ENCODE data around the gene FOXO1.

Gene FOXO1

GRCh38 chr13:40639221-40639681, 27.2 kb downstream of the FOXO1 start:
- DNase-seq (ENCODE audit: low read depth in 2 of 2): no peak

GRCh38 chr13:40637643-40638042, 28.8 kb downstream of the FOXO1 start:
- DNase-seq (ENCODE audit: low read depth in 2 of 2): no peak

GRCh38 chr13:40635315-40635995, 31.0 kb downstream of the FOXO1 start:
- DNase-seq (ENCODE audit: low read depth in 2 of 2): no peak

GRCh38 chr13:40632915-40633314, 33.5 kb downstream of the FOXO1 start:
- DNase-seq (ENCODE audit: low read depth in 2 of 2): no peak

- no peak for DNase-seq (ENCODE audit: low read depth in 2 of 2)
Measured at GRCh38 chr13:40631605-40632004, 34.8 kb downstream of the FOXO1 start.

GRCh38 chr13:40629678-40630384, 36.6 kb downstream of the FOXO1 start:
- no peak for DNase-seq (ENCODE audit: low read depth in 2 of 2)

- no peak for DNase-seq (ENCODE audit: low read depth in 2 of 2)
Measured at GRCh38 chr13:40626977-40627376, 39.5 kb downstream of the FOXO1 start.

GRCh38 chr13:40626561-40626960, 39.9 kb downstream of the FOXO1 start:
- no peak for DNase-seq (ENCODE audit: low read depth in 2 of 2)

- DNase-seq (ENCODE audit: low read depth in 2 of 2): no peak
Measured at GRCh38 chr13:40624986-40625385, 41.5 kb downstream of the FOXO1 start.

GRCh38 chr13:40624383-40624782, 42.1 kb downstream of the FOXO1 start:
- DNase-seq (ENCODE audit: low read depth in 2 of 2): peak in 1 of 2 donors; percentile 30

- no peak for DNase-seq (ENCODE audit: low read depth in 2 of 2)
Measured at GRCh38 chr13:40622761-40623160, 43.7 kb downstream of the FOXO1 start.

- DNase-seq (ENCODE audit: low read depth in 2 of 2): no peak
Measured at GRCh38 chr13:40622246-40622645, 44.2 kb downstream of the FOXO1 start.

- no peak for DNase-seq (ENCODE audit: low read depth in 2 of 2)
Measured at GRCh38 chr13:40619479-40619814, 47.0 kb downstream of the FOXO1 start.

- DNase-seq (ENCODE audit: low read depth in 2 of 2): no peak
Measured at GRCh38 chr13:40618581-40619478, 47.6 kb downstream of the FOXO1 start.

- no peak for DNase-seq (ENCODE audit: low read depth in 2 of 2)
Measured at GRCh38 chr13:40617801-40618356, 48.6 kb downstream of the FOXO1 start.

- no peak for DNase-seq (ENCODE audit: low read depth in 2 of 2)
Measured at GRCh38 chr13:40615619-40616018, 50.8 kb downstream of the FOXO1 start.

- DNase-seq (ENCODE audit: low read depth in 2 of 2): no peak
Measured at GRCh38 chr13:40613914-40614313, 52.5 kb downstream of the FOXO1 start.

GRCh38 chr13:40613192-40613818, 53.1 kb downstream of the FOXO1 start:
- peak in 1 of 2 donors; percentile 24 for DNase-seq (ENCODE audit: low read depth in 2 of 2)

- DNase-seq (ENCODE audit: low read depth in 2 of 2): no peak
Measured at GRCh38 chr13:40612041-40612440, 54.4 kb downstream of the FOXO1 start.

- DNase-seq (ENCODE audit: low read depth in 2 of 2): no peak
Measured at GRCh38 chr13:40611635-40612034, 54.8 kb downstream of the FOXO1 start.

- no peak for DNase-seq (ENCODE audit: low read depth in 2 of 2)
Measured at GRCh38 chr13:40611004-40611403, 55.4 kb downstream of the FOXO1 start.
